Erythroblast (primary cell): ENCODE measurements around the gene PKM.

Source experiments
- GATA1 ChIP-seq: IDR thresholded peaks from 2 replicates; pipeline ENCODE4 v1.6.1; 2011; ENCODE audit warnings: low read depth, mild to moderate bottlenecking, control low read depth, low read length, moderate library complexity
- POLR2A ChIP-seq: IDR thresholded peaks from 2 replicates; pipeline ENCODE4 v1.6.1; 2011; ENCODE audit warnings: mild to moderate bottlenecking, low read length

DNA sequence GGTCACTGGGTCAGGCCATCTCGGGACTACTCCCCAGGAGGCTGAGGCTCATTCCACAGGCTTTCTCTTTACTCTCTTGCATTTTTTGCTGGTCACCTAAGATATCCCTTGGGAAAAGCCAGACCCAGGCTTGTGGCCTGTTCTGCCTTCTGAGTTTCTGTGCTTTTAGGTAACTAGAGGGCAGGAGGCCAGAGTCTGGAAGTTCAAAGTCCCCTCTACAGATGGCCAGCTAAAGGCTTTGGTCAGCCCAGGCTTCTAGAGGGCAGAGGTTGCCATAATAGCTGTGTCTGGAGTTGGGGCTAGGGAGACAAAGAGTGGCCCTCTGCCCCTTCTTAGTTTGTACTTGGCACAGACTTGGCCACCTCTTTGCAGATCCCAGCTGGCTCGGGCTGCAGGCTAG, 49.8 kb upstream of the PKM start:
- TF ChIP-seq POLR2A (no peak), GATA1 (no peak)
